HG03064 (cell line): ENCODE measurements around the gene GRIA4.

Experiments
- ATAC-seq: cut with Tn5 transposase; IDR thresholded peaks from one replicate; pipeline ENCODE4 v1.9.1; 2021; ENCODE audit warnings: low read depth; ENCODE audit not compliant: unreplicated experiment

Gene GRIA4

GRCh38 chr11:105609832-105610781, at the start of gene GRIA4:
TSS of gene GRIA4 (plus strand) at chr11:105610073. CDS start at chr11:105610998, 925 bp downstream.
- no peak for ATAC-seq

DNA sequence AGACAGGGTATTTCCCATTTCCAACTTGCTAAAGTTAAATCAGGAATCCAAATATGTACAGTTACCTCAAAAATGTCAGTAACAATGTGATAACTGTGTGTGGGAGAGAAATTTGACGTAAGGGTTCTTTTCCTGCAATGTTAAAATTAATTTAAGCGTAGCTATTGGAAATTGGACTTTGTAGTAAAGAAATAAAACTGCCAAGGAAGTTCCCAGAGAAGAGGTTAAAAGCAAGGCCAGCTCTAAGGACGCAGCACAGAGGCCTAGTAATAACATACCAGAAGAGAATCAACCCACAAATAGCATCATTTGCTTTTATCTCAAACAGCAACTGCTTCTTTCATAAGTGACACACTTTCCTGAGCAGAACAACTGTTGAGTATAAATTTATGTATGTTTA, 36.8 kb upstream of the GRIA4 start:
- ATAC-seq: no peak

DNA sequence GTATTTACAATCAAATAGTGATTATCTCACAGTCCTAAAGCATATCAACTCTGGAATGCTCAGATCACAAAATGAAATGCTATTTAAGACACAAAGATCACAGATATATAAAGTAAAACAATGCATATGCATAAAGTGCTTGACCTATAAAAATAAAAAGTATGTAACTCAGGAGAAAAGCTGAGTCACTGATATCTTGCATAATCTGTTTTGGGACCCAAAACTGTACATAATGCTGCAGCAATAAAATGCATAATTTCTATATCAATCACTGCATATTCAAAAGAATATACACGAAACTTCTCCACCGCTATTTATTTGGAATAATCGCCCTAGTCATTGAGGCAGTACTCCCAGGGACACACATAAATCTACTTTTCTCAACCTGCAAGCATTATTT, 34.9 kb upstream of the GRIA4 start:
- ATAC-seq: no peak

DNA sequence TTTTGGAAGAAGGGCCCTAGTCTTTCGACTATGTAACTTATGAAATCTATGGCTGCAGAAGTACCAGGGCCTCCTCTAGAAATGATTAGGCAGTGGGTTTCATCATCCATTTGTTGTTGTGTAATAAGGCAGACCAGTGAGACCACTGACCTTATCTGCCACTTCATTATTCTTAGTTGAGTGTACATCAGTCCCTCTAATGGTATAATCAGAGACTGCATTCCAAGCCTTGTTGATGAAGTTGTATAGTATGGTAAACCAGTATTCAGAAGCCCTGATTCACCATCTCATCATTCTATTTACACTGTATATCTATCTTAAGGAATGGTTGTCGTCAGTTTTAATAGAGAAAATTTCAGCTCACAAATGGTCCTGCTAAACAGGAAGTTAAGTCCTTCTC, 32.2 kb upstream of the GRIA4 start:
- ATAC-seq: no peak

GRCh38 chr11:105579111-105579510, 30.8 kb upstream of the GRIA4 start:
- no peak for ATAC-seq

DNA sequence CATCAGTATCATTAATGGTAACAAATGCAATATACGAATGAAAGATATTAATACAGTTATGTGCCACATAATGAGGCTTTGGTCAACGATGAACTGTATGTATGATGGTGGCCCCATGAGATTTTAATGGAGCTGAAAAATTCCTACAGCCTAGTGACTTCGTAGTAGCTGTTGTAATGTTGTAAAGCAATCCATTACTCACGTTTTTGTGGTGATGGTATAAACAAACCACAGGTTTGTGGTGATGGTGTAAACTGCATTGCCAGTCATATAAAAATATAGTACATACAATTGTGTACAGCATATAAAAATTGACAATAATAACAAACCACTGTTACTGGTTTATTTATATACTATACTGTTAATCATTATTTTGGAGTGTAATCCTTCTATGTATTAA, 27.4 kb upstream of the GRIA4 start:
- ATAC-seq: no peak

- ATAC-seq: no peak
Measured at GRCh38 chr11:105588001-105588400, 21.9 kb upstream of the GRIA4 start.

GRCh38 chr11:105589346-105589745, 20.5 kb upstream of the GRIA4 start:
- ATAC-seq: no peak

DNA sequence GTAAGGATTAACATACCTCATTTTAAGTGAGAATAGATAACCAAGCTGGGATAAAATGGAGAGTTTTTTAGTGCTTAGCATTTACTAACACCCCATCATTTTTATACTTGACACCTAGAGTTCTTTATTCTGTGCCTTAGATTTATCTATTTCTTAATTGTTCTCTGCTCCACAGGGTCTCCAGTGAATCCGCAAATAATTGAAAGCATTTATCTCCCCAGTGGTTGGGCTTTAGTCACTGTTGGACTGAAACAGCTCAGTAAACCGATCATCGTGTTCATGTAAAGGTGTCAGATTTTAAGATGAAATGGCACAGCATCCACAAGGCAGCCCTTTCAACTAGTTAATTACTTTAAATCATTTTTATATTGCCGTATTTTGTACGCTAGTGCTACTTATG, 17.8 kb upstream of the GRIA4 start:
- no peak for ATAC-seq

- no peak for ATAC-seq
Measured at GRCh38 chr11:105598371-105598770, 11.5 kb upstream of the GRIA4 start.

DNA sequence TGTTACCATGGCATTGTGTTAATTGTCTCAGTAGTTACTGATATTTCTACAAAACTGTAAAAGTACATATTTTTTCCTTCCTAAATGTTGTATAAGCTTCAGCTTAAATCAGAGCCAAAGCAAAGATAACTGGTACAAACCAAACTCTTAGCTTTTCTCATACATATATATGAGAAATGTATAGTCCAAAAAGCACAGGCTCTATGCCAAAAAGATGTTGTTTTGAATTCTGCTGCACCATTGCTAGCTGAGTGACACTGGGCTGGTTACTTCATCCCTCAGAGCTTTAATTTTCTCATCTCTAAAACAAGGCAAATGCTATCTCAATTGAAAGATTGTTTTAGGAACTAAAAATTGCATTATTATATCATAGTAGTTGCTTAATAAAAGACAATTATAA, 6.7 kb upstream of the GRIA4 start:
- no peak for ATAC-seq

DNA sequence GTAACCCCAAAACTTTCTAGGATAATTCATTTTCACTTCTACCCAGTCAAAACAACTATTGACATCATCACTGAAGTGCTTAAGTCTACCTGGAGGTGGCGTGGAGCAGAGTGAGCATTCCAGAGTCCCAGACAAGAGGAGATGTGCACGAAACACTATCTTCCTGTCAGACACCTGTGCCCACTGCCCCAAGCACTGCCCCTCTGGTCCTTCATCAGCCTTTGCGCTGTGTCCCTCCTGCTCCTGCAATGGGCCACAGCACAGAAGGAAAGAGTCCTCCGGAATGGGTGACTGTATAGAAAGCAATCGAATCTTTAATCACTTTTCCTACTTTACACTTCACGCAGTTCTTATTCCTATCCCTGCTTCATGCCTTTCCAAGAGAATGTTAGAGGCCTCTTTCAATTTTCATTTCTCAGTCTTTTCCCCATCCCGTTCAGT, 512 bp upstream of the GRIA4 start:
- ATAC-seq: no peak

GRCh38 chr11:105610871-105611571, 1.1 kb downstream of the GRIA4 start:
- no peak for ATAC-seq

DNA sequence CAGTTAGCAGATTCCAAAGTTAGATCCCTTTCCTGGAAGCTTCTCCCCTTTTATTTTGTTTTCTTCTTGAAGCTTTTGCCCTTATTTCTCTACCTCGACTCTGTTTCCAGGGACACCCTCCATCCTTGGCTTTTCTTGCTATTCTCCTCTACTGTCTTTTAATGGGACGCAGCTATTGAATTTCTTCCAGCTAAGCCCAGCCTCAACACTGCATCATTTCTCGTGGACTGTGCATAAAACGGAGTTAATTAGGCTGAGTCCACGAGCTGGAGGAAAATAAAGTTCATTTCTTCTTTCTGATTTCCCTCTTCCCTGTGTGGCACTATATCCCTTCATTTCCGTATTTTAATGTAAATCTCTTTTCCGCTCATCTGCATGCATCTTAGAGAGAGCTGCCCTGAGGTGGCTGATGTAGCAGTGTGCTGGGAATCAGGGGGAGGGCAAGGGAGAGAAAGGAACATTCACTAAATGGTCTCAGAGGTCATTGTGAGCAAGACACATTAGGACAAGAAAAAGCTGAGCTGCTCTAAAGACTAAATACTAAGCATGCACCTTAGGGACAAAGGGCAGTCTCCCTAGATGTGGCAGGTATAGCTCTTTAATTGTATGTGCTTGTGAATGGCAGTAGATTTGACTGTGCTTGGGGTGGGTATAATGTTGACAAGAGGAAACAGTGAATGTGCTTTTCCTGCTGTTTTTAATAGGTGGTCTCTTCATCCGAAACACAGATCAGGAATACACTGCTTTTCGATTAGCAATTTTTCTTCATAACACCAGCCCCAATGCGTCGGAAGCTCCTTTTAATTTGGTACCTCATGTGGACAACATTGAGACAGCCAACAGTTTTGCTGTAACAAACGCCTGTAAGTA, 1.9 kb downstream of the GRIA4 start:
- ATAC-seq: no peak

DNA sequence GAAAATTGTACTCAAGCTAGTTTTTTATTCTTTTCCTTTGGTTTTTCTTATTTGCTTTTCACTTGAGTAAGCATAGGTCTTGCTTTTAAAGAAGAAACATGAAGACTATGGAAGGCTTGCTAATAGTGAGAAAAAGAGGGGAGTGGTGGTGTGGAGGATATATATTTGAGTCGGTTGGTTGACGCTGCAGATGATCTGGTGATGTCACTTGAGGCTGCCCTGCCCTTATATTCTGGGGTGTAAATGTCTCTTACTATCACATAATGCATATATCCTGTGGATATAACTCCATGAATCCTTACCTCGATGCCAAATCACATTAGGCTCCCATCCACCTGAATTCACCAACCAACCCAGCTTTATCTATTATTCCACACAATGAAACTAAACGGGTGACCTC, 2.9 kb downstream of the GRIA4 start:
- ATAC-seq: no peak

DNA sequence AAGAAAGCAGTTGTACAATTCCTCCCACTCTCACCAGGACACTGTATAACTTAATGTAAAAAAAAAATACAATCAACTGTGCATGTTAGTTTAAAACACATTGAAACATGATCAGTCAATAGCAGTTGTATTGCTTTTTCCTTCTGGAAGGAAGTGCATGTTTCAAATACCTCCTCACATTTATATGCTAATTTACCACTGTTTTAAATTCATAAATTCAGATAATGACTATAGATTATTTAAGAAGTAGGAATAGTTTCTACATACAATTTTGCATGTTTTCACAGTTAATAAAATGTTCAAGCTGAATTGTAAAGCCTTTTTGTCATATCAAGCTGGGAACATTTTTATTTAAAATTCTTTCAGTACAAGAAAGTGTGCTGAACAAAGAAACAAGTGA, 3.3 kb downstream of the GRIA4 start:
- ATAC-seq: no peak

DNA sequence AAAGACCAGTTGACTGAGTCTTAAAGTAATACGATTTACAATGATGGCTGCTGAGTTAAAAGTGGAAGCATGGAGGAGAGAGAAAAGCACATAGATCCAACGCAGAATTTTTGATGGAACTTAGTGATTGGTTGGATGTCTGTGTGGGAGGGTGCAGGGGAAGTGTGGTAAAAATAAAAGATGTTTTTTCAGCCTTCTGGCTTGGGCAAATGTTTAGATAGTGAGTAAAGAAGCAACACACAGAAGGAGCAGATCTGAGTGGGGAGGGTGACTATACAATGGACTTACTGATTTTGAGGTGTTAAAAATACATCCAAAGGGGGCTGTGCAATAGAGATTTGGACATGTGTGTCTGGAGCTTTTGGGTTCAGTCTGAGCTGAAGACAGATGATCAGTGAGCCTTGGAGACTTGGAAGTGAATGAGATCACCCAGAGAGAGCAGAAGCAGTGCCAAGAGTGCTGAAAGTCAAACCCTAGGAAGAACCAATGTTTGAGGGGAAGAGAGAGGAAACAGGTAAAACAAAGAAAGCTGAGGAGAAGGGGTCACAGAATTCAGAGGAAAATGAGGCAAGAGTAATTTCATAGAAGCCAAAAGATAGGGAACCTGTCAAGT, 8.6 kb downstream of the GRIA4 start:
- no peak for ATAC-seq

DNA sequence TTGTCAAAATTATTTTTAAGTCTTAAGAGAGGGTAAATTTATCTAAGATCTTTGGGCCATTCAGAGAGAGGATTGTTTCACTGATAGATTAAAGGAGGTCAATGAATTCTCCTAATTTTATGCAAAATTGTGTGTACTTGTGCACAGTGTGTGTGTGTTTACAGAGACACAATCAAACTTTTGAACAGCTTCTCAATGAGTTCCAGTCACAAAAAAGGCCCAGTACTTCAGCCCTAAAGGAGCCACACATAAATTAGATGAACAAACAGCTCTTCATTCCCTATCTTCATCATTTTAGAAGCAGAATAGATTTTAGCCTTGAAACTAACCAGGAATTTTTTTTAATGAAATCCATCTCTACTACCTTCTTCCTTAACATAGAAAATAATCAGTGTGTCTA, 9.7 kb downstream of the GRIA4 start:
- ATAC-seq: no peak

DNA sequence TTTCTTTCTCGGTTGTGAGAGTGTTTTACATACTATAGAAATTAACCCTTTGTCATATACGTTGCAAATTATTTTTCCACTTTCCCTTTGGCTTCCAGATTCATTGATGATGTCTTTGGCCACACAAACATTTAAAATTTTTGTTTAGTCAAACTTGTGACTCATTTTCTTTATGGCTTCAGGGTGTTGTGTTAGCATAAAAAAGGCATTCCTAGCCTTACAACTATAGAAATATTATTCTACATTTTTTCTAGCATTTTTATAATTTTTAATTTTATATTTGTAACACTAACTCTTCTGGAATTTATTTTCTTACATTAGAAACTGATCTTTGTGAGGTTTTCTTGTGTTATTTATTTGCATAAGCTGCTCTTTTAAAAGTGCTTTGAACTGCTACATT, 12.1 kb downstream of the GRIA4 start:
- no peak for ATAC-seq

DNA sequence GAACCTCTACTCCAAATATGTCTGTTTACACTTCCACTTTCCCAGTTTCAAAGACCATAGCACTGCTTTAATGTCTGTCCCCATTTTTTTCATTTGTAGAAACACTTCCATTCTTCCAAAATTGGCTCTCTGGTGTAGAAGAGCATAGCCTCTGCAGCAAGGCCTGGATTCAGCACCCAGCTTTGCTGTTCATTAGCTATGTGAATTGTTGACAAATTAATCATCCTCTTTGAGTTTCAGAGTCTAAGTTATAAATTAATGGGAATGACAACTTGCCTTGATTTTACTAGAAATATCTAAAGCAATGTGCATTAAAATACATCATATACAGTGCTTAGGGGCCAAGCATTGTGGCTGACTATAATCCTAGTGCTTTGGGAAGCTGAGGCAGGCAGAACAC, 22.4 kb downstream of the GRIA4 start:
- no peak for ATAC-seq
